GM12874 (cell line): Measurements from ENCODE around the gene LDLRAD1.

Experiments
- TF ChIP-seq, protein P1 (sequence below): IDR thresholded peaks from 2 replicates; pipeline ENCODE4 v1.5.1; 2011; ENCODE audit warnings: low read depth, mild to moderate bottlenecking, control low read depth, low read length, moderate library complexity; ENCODE audit not compliant: insufficient read depth

The LDLRAD1 gene

GRCh38 chr1:54017979-54018378, at the start of gene LDLRAD1:
Gene LDLRAD1 (minus strand): TSS chr1:54018186. CDS start chr1:54018112, 74 bp downstream.
- TF ChIP-seq, protein P1, sequence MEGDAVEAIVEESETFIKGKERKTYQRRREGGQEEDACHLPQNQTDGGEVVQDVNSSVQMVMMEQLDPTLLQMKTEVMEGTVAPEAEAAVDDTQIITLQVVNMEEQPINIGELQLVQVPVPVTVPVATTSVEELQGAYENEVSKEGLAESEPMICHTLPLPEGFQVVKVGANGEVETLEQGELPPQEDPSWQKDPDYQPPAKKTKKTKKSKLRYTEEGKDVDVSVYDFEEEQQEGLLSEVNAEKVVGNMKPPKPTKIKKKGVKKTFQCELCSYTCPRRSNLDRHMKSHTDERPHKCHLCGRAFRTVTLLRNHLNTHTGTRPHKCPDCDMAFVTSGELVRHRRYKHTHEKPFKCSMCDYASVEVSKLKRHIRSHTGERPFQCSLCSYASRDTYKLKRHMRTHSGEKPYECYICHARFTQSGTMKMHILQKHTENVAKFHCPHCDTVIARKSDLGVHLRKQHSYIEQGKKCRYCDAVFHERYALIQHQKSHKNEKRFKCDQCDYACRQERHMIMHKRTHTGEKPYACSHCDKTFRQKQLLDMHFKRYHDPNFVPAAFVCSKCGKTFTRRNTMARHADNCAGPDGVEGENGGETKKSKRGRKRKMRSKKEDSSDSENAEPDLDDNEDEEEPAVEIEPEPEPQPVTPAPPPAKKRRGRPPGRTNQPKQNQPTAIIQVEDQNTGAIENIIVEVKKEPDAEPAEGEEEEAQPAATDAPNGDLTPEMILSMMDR: no peak

- TF ChIP-seq, protein P1: no peak
These were observed 46.3 kb upstream of the LDLRAD1 start for GRCh38 chr1:54064299-54064698.

DNA sequence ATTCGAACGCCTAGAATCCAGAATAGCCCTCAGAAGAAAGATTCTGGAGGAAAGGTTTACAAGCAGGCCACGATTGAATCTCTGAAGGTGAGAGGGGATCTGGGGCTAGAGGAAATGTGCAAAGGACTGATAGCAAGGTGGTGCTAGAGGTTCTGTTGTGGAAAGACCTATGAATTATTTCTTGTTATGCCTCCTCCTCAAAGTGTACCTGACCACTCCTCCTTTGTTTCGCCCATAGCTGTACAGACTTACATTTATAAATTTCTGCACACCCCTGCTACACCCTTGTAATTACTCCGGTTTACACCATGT, 36.4 kb upstream of the LDLRAD1 start:
- TF ChIP-seq, protein P1: no peak

GRCh38 chr1:54053745-54054437, 35.9 kb upstream of the LDLRAD1 start:
- TF ChIP-seq, protein P1: no peak

DNA sequence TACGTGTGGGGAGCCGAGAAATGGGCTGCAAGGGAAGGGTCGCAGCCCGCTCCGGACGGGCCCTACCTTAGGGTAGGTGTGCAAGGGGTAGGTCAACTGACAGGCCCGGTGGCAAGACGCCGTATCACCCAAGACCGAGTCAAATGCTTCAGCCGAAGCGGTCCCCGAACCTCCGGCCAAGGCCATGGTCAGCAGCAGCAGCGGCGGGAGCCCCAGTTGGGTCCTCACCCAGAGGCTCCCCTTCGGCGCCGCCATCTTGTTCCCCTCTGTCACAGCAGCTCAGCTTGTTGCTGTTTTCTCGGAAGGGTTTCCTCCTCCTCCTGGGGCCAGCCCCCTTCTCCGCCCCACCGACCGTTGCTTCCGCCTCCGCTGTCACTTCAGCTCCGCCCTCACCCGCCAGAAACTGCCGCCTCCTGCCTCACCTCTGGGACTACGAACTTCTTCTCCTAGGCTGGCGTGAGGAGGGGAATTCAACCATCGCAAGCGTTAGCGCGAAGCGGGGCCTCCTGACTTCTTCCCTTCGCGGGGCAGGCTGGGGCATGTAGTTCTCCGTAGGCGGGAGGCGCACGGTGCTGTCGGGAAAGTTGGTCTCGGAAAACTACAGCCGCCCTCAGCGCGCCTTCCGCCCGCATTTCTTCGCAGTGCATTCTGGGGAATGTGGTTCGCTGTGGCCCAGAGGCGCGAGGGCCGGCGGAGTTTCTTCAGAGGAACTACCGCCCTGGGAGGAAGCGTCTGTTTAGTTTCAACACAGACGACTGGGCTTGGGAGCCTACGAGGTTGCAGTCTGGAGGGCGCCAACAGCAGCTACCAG, 35.2 kb upstream of the LDLRAD1 start, which contains the start of the genes TCEANC2 and TMEM59:
Gene TCEANC2, plus strand, starts transcription at position 675 of the 811 bp plus-strand sequence. CDS start 815 bp downstream, outside the sequence.
Gene TMEM59, minus strand, starts transcription at position 271 of the 811 bp plus-strand sequence. Its CDS starts 16 bp downstream, at position 255.
- TF ChIP-seq, protein P1: no peak

- TF ChIP-seq, protein P1: no peak
These were observed 34.5 kb upstream of the LDLRAD1 start for GRCh38 chr1:54052431-54052933.

DNA sequence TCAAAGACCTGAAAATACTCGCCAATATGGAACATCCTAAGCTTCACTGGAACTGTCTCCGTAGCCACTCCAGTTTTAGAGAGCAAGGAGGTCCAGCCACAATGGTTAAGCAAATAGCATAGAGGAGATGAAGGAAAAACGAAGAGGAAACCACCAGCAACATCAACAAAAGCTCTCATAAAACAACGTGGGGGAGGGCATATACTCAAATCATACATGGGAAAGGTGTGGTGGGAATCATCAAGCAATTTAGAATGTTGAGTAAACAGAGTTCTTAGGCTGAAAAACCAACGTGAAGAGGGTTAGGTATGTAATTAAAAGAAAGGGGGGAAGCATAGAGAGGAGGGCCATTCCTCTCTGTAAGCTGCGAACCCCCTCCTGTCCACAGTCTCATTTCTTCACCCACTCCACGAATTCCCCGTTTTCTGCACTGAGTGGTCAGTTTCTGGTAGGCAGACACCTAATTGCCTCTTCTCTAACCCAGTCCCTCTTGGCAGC, 34.0 kb upstream of the LDLRAD1 start:
- TF ChIP-seq, protein P1: no peak
